HepG2 (cell line): ENCODE results near the gene OR6S1. TPM values are rescaled to one million over a fixed set of nuclear protein-coding genes. Genes with fewer than 3 reads are reported as not detected.

Experiments used
- CREM ChIP-seq, 2 experiments: sonication (generic) in 1 of 2; formaldehyde crosslinking in 1 of 2; IDR thresholded peaks; 2 replicates each; pipeline versions ENCODE4 v1.4.0 to v1.6.1; 2016 to 2020; ENCODE audit warnings: antibody characterized with exemption in 1 of 2, mild to moderate bottlenecking in 1 of 2, missing genetic modification reagents in 1 of 2
- ETV5 ChIP-seq: IDR thresholded peaks from 2 replicates; pipeline ENCODE4 v1.6.1; 2018; ENCODE audit warnings: missing biosample characterization, missing genetic modification reagents, inconsistent platforms, borderline replicate concordance
- KAT8 ChIP-seq: IDR thresholded peaks from 2 replicates; pipeline ENCODE4 v1.6.1; 2016; ENCODE audit warnings: missing genetic modification reagents, missing compliant biosample characterization
- MYC ChIP-seq: sonication (generic); formaldehyde crosslinking; IDR thresholded peaks from 2 replicates; pipeline ENCODE4 v1.9.0; 2021; ENCODE audit warnings: missing genetic modification reagents, borderline replicate concordance
- ONECUT2 ChIP-seq: sonication (generic); formaldehyde crosslinking; IDR thresholded peaks from 2 replicates; pipeline ENCODE4 v1.4.0; 2020; ENCODE audit warnings: missing genetic modification reagents
- PCBP1 ChIP-seq: fragments of 200-400 bp; formaldehyde crosslinking; IDR thresholded peaks from 2 replicates; pipeline ENCODE4 v1.6.1; 2017; ENCODE audit warnings: mild to moderate bottlenecking, low read depth, low read length, borderline replicate concordance
- POLR2G ChIP-seq: fragments of 200-400 bp; formaldehyde crosslinking; IDR thresholded peaks from 2 replicates; pipeline ENCODE4 v1.6.1; 2018; ENCODE audit warnings: mild to moderate bottlenecking, low read depth, low read length, moderate library complexity
- RFX3 ChIP-seq: IDR thresholded peaks from 2 replicates; pipeline ENCODE4 v1.6.1; 2016; ENCODE audit warnings: missing biosample characterization, missing genetic modification reagents
- SSRP1 ChIP-seq: IDR thresholded peaks from 2 replicates; pipeline ENCODE4 v1.6.1; 2016; ENCODE audit warnings: control low read depth
- STAG1 ChIP-seq: sonication (generic); formaldehyde crosslinking; IDR thresholded peaks from 2 replicates; pipeline ENCODE4 v1.4.0; 2020; ENCODE audit warnings: missing genetic modification reagents
- TCF12 ChIP-seq, 2 experiments: fragments of 450-650 bp in 1 of 2; sonication (generic) in 1 of 2; formaldehyde crosslinking in 1 of 2; IDR thresholded peaks; 2 replicates each; pipeline versions ENCODE4 v1.6.1 to v1.8.0; 2017 to 2022; ENCODE audit warnings: antibody characterized with exemption in 1 of 2, mild to moderate bottlenecking in 1 of 2, missing genetic modification reagents in 1 of 2, moderate library complexity in 1 of 2
- ZNF136 ChIP-seq: sonication (generic); formaldehyde crosslinking; IDR thresholded peaks from 2 replicates; pipeline ENCODE4 v1.8.1; 2022; ENCODE audit warnings: low read depth, mild to moderate bottlenecking, moderate library complexity, missing genetic modification reagents
- ZNF207 ChIP-seq: fragments of 450-650 bp; IDR thresholded peaks from 2 replicates; pipeline ENCODE4 v1.6.1; 2016; ENCODE audit warnings: antibody characterized with exemption, borderline replicate concordance
- ZNF329 ChIP-seq: sonication (generic); formaldehyde crosslinking; IDR thresholded peaks from 2 replicates; pipeline ENCODE4 v1.9.0; 2021; ENCODE audit warnings: low read depth, mild to moderate bottlenecking, missing genetic modification reagents
- ZNF383 ChIP-seq: sonication (generic); formaldehyde crosslinking; IDR thresholded peaks from 2 replicates; pipeline ENCODE4 v1.4.0; 2020; ENCODE audit warnings: missing genetic modification reagents, mild to moderate bottlenecking, borderline replicate concordance
- ZNF446 ChIP-seq: sonication (generic); formaldehyde crosslinking; IDR thresholded peaks from 2 replicates; pipeline ENCODE4 v1.5.0; 2020; ENCODE audit warnings: mild to moderate bottlenecking, missing genetic modification reagents
- ZNF451 ChIP-seq: sonication (generic); formaldehyde crosslinking; IDR thresholded peaks from 2 replicates; pipeline ENCODE4 v1.5.0; 2020; ENCODE audit warnings: mild to moderate bottlenecking, missing genetic modification reagents
- ZNF607 ChIP-seq: sonication (generic); formaldehyde crosslinking; IDR thresholded peaks from 2 replicates; pipeline ENCODE4 v1.5.1; 2020; ENCODE audit warnings: missing genetic modification reagents, mild to moderate bottlenecking, borderline replicate concordance
- ZNF615 ChIP-seq: sonication (generic); formaldehyde crosslinking; IDR thresholded peaks from 2 replicates; pipeline ENCODE4 v1.5.0; 2020; ENCODE audit warnings: mild to moderate bottlenecking, missing genetic modification reagents, borderline replicate concordance
- polyA plus RNA-seq, 8 experiments: library from polyadenylated mRNA; depleted of rRNA in 3 of 8; stranded (reverse) in 7 of 8; unstranded in 1 of 8; fragments of >200 nt; fragmentation: Illumina TruSeq in 4 of 8; extraction: Trizol in 4 of 8; gene quantifications; 2 replicates each; pipeline versions ENCODE4 v1.2.1 to v1.2.3, GENCODE V29; 2011 to 2016; ENCODE audit warnings: low read depth in 4 of 8, missing spikeins in 1 of 8, mixed read lengths in 1 of 8; ENCODE audit not compliant: insufficient read depth in 1 of 8
- total RNA-seq, 5 experiments: library from RNA; depleted of rRNA; stranded (reverse); fragments of >200 nt; fragmentation: Illumina TruSeq; extraction: Trizol; gene quantifications; 2 replicates each; pipeline ENCODE4 v1.2.3, GENCODE V29; 2016; ENCODE audit warnings: low read depth in 1 of 5
- TF ChIP-seq, protein P1 (sequence below): sonication (generic); formaldehyde crosslinking; IDR thresholded peaks from 2 replicates; pipeline ENCODE4 v1.4.0; 2020; ENCODE audit warnings: mild to moderate bottlenecking, low read depth, missing genetic modification reagents
- TF ChIP-seq, protein P2 (sequence below): sonication (generic); formaldehyde crosslinking; IDR thresholded peaks from 2 replicates; pipeline ENCODE4 v1.4.0; 2020; ENCODE audit warnings: missing genetic modification reagents
- TF ChIP-seq, protein P3 (sequence below): sonication (generic); formaldehyde crosslinking; IDR thresholded peaks from 2 replicates; pipeline ENCODE4 v1.5.0; 2020; ENCODE audit warnings: missing genetic modification reagents
- TF ChIP-seq, protein P4 (sequence below): sonication (generic); formaldehyde crosslinking; IDR thresholded peaks from 2 replicates; pipeline ENCODE4 v1.4.0; 2020; ENCODE audit warnings: missing genetic modification reagents, borderline replicate concordance

OR6S1 gene
- total and polyA plus RNA-seq, 2 of the 13 experiments (the other 11 are each of a cell fraction or from before 2014, with no cell fraction given): 0.09 TPM; not detected in 1

DNA sequence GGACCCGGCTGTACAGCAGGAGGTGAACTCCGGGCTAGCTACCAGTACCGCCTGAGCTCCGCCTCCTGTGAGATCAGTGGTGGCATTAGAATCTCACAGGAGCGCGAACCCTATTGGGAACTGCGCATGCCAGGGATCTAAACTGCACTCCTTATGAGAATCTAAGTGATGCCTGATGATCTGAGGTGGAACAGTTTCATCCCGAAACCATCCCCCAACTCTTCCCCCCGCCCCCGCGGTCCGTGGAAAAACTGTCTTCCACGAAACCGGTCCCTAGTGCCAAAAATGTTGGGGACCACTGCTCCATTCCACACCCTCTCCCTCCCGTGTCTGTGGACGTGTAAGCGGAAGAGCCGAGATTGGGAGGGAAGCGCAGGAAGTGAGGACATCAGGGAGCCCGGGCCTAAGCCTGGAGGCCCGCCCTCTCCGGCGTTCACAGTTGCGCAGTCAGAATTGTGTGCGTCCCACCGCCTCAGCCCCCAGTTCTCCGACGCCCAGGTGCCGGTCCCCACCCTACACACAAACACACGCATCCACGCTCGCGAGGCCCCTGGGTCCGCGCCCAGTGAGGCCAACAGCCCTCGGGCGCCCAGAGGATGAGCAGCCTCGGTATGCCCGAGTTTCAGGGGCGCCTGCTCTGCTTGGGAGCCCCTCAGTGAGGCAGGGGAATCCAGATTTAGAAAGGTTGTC lies 41.1 kb upstream of the OR6S1 start (continued):
- TF ChIP-seq ZNF451 (CRISPR knock-in tag): peak; percentile 93
- TF ChIP-seq PCBP1: 0 out of 2 replicates have a peak, but pooled peaks have one; percentile 42
- no peak for TF ChIP-seq ZNF615 (CRISPR knock-in tag)
- TF ChIP-seq, protein P1, sequence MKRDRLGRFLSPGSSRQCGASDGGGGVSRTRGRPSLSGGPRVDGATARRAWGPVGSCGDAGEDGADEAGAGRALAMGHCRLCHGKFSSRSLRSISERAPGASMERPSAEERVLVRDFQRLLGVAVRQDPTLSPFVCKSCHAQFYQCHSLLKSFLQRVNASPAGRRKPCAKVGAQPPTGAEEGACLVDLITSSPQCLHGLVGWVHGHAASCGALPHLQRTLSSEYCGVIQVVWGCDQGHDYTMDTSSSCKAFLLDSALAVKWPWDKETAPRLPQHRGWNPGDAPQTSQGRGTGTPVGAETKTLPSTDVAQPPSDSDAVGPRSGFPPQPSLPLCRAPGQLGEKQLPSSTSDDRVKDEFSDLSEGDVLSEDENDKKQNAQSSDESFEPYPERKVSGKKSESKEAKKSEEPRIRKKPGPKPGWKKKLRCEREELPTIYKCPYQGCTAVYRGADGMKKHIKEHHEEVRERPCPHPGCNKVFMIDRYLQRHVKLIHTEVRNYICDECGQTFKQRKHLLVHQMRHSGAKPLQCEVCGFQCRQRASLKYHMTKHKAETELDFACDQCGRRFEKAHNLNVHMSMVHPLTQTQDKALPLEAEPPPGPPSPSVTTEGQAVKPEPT (CRISPR knock-in tag): no peak
- peak; percentile 91 for TF ChIP-seq POLR2G
- TF ChIP-seq, protein P2, sequence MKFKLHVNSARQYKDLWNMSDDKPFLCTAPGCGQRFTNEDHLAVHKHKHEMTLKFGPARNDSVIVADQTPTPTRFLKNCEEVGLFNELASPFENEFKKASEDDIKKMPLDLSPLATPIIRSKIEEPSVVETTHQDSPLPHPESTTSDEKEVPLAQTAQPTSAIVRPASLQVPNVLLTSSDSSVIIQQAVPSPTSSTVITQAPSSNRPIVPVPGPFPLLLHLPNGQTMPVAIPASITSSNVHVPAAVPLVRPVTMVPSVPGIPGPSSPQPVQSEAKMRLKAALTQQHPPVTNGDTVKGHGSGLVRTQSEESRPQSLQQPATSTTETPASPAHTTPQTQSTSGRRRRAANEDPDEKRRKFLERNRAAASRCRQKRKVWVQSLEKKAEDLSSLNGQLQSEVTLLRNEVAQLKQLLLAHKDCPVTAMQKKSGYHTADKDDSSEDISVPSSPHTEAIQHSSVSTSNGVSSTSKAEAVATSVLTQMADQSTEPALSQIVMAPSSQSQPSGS: no peak
- peak; percentile 81 for TF ChIP-seq CREM (IDR thresholded peaks at IDR 0.05)
- TF ChIP-seq CREM (CRISPR knock-in tag; IDR thresholded peaks at IDR 0.05): no peak
- TF ChIP-seq ZNF207: no peak
- TF ChIP-seq ZNF383: peak; percentile 85
- TF ChIP-seq RFX3 (CRISPR knock-in tag): no peak
- no peak for TF ChIP-seq SSRP1 (CRISPR knock-in tag)
- no peak for TF ChIP-seq TCF12 (IDR thresholded peaks at IDR 0.05)
- peak; percentile 76; the same call in 1 of the 2 replicates for TF ChIP-seq TCF12 (CRISPR knock-in tag; IDR thresholded peaks at IDR 0.05)
- TF ChIP-seq KAT8 (CRISPR knock-in tag): no peak; the same call in 1 of the 2 replicates
- peak; percentile 82 for TF ChIP-seq MYC (CRISPR knock-in tag)
- peak; percentile 84 for TF ChIP-seq ETV5 (CRISPR knock-in tag)
- no peak for TF ChIP-seq ONECUT2
- TF ChIP-seq ZNF607: peak; percentile 79
- TF ChIP-seq, protein P3, sequence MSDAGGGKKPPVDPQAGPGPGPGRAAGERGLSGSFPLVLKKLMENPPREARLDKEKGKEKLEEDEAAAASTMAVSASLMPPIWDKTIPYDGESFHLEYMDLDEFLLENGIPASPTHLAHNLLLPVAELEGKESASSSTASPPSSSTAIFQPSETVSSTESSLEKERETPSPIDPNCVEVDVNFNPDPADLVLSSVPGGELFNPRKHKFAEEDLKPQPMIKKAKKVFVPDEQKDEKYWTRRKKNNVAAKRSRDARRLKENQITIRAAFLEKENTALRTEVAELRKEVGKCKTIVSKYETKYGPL: no peak
- TF ChIP-seq, protein P4, sequence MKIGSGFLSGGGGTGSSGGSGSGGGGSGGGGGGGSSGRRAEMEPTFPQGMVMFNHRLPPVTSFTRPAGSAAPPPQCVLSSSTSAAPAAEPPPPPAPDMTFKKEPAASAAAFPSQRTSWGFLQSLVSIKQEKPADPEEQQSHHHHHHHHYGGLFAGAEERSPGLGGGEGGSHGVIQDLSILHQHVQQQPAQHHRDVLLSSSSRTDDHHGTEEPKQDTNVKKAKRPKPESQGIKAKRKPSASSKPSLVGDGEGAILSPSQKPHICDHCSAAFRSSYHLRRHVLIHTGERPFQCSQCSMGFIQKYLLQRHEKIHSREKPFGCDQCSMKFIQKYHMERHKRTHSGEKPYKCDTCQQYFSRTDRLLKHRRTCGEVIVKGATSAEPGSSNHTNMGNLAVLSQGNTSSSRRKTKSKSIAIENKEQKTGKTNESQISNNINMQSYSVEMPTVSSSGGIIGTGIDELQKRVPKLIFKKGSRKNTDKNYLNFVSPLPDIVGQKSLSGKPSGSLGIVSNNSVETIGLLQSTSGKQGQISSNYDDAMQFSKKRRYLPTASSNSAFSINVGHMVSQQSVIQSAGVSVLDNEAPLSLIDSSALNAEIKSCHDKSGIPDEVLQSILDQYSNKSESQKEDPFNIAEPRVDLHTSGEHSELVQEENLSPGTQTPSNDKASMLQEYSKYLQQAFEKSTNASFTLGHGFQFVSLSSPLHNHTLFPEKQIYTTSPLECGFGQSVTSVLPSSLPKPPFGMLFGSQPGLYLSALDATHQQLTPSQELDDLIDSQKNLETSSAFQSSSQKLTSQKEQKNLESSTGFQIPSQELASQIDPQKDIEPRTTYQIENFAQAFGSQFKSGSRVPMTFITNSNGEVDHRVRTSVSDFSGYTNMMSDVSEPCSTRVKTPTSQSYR (CRISPR knock-in tag): no peak
- TF ChIP-seq ZNF329 (CRISPR knock-in tag): 0 out of 2 replicates have a peak, but pooled peaks have one; percentile 25
- peak; percentile 55; the same call in 1 of the 2 replicates for TF ChIP-seq ZNF446 (CRISPR knock-in tag)
- no peak for TF ChIP-seq ZNF136
- TF ChIP-seq STAG1 (CRISPR knock-in tag): no peak
